ENCODE data around the gene SIAH1. TPM values are rescaled to one million over a fixed set of nuclear protein-coding genes. Genes with fewer than 3 reads are reported as not detected.

The SIAH1 gene
- total and polyA plus RNA-seq, 9 of the 15 experiments (the other 6 are each of a cell fraction or from before 2014, with no cell fraction given): 4.1 to 14.3 (median 12.5) TPM

- TF ChIP-seq HDAC3 (IDR thresholded peaks at IDR 0.05; ENCODE audit: borderline replicate concordance, partially characterized antibody) (no peak), HNRNPL (IDR thresholded peaks at IDR 0.05; ENCODE audit: low read depth, low read length) (no peak), ZNF830 (CRISPR knock-in tag; IDR thresholded peaks at IDR 0.05) (no peak), ZNF436 (CRISPR knock-in tag; IDR thresholded peaks at IDR 0.05) (no peak), E2F6 (IDR thresholded peaks at IDR 0.05; ENCODE audit: borderline replicate concordance in 1 of 2, extremely low read depth in 1 of 2, insufficient read depth in 1 of 2, insufficient read length in 1 of 2, low read depth in 1 of 2, low read length in 1 of 2, poor library complexity in 1 of 2, severe bottlenecking in 1 of 2) (peak; percentile 53 to 85), MCM7 (IDR thresholded peaks at IDR 0.05) (no peak), SRSF9 (IDR thresholded peaks at IDR 0.05; ENCODE audit: borderline replicate concordance, low read depth, low read length) (no peak), KAT7 (CRISPR knock-in tag; IDR thresholded peaks at IDR 0.05; ENCODE audit: borderline replicate concordance) (no peak), PPARD (CRISPR knock-in tag; IDR thresholded peaks at IDR 0.05) (no peak), ZNF217 (CRISPR knock-in tag; IDR thresholded peaks at IDR 0.05) (no peak), HDGF (IDR thresholded peaks at IDR 0.05) (no peak), SP2 (IDR thresholded peaks at IDR 0.05; ENCODE audit: extremely low read depth, low read depth, low read length, poor library complexity, severe bottlenecking) (no peak), NFIX (CRISPR knock-in tag; IDR thresholded peaks at IDR 0.05; ENCODE audit: low read depth) (no peak), ZFX (CRISPR knock-in tag; IDR thresholded peaks at IDR 0.05) (peak; percentile 80), ZNF12 (CRISPR knock-in tag; IDR thresholded peaks at IDR 0.05) (0 out of 2 replicates have a peak, but pooled peaks have one; percentile 8), ZNF609 (CRISPR knock-in tag; IDR thresholded peaks at IDR 0.05; ENCODE audit: borderline replicate concordance) (no peak), ZC3H4 (CRISPR knock-in tag; IDR thresholded peaks at IDR 0.05; ENCODE audit: borderline replicate concordance) (no peak), NFATC3 (IDR thresholded peaks at IDR 0.05) (no peak), FOXP1 (CRISPR knock-in tag; IDR thresholded peaks at IDR 0.05) (peak; percentile 45; the same call in 1 of the 2 replicates), MXD1 (CRISPR knock-in tag; IDR thresholded peaks at IDR 0.05; ENCODE audit: borderline replicate concordance, poor library complexity, severe bottlenecking) (no peak), SNRNP70 (optimal IDR thresholded peaks at IDR 0.05; ENCODE audit: low read depth, low read length) (no peak), TGIF2 (CRISPR knock-in tag; IDR thresholded peaks at IDR 0.05) (no peak)
These were observed at the start of gene SIAH1 (continued) for GRCh38 chr16:48385253-48386150.

Measured in K562 (cell line).